Endothelial cell of umbilical vein (primary cell): Measurements from ENCODE around the gene MAP1S. TPM values are rescaled to one million over a fixed set of nuclear protein-coding genes. Genes with fewer than 3 reads are reported as not detected.

ENCODE experiments used
- BruUV-seq: library from RNA; stranded (reverse); fragments of 400-500 nt; replicated peaks from 2 replicates; lab custom pipeline; 2021; lab: Mats Ljungman, UMichigan
- CTCF ChIA-PET: fragments of 300-600, 350-600 bp; sonication (Branson Sonifier 250); formaldehyde crosslinking; loops from one replicate; lab custom pipeline; 2021; ENCODE audit warnings: antibody characterized with exemption, inconsistent platforms; lab: Charles Lee
- POLR2A ChIA-PET: fragments of 300-600, 350-600 bp; sonication (Branson Sonifier 250); formaldehyde crosslinking; loops from one replicate; lab custom pipeline; 2021; ENCODE audit warnings: antibody characterized with exemption, inconsistent platforms; lab: Charles Lee
- DNase-seq: peaks from one replicate; pipeline ENCODE4 v3.0.0-alpha.2; 2011; ENCODE audit warnings: low read depth, low spot score
- FAIRE-seq: peaks from 2 replicates; lab custom pipeline; 2011; peaks lifted over from hg19 to GRCh38; lab: Jason Lieb, UNC
- H2AFZ ChIP-seq: 2 replicates; pipeline ENCODE4 v1.6.0; 2012; ENCODE audit warnings: low read depth, low read length, control low read depth, inconsistent platforms
- H3K27ac ChIP-seq: 2 replicates; pipeline ENCODE4 v1.5.1; 2011; ENCODE audit warnings: low read depth, mild to moderate bottlenecking, control low read depth, low read length, moderate library complexity; ENCODE audit not compliant: insufficient read depth
- H3K27me3 ChIP-seq, 2 experiments: 2 replicates each; pipeline versions ENCODE4 v1.6.0 to v1.6.1; 2011; ENCODE audit warnings: low read length in 2 of 2, mixed read lengths in 1 of 2; ENCODE audit not compliant: control insufficient read depth in 2 of 2, insufficient read depth in 2 of 2
- H3K36me3 ChIP-seq, 2 experiments: 2 replicates in 1 of 2; 3 replicates in 1 of 2; pipeline ENCODE4 v1.5.1; 2011; ENCODE audit warnings: low read length in 2 of 2, mild to moderate bottlenecking in 1 of 2, moderate library complexity in 1 of 2; ENCODE audit not compliant: control insufficient read depth in 2 of 2, insufficient read depth in 2 of 2; ENCODE audit errors: extremely low read depth in 1 of 2
- H3K4me1 ChIP-seq: 3 replicates; pipeline ENCODE4 v1.5.1; 2011; ENCODE audit warnings: mild to moderate bottlenecking, low read length; ENCODE audit not compliant: control insufficient read depth, insufficient read depth; ENCODE audit errors: extremely low read depth
- H3K4me2 ChIP-seq: 2 replicates; pipeline ENCODE4 v1.6.1; 2011; ENCODE audit warnings: low read length, control low read depth, mixed read lengths; ENCODE audit not compliant: insufficient read depth
- H3K4me3 ChIP-seq, 3 experiments: fragments of 200-600 bp in 1 of 3; sonication (generic), shearing (Covaris generic) in 1 of 3; replicated peaks in 1 of 3; 2 replicates each; pipeline ENCODE4 v1.5.1; 2011 to 2016; ENCODE audit warnings: control low read depth in 3 of 3, low read length in 3 of 3, mild to moderate bottlenecking in 2 of 3, inconsistent platforms in 1 of 3, low read depth in 1 of 3, moderate library complexity in 1 of 3; ENCODE audit not compliant: insufficient read depth in 1 of 3
- H3K79me2 ChIP-seq: 2 replicates; pipeline ENCODE4 v1.6.0; 2012; ENCODE audit warnings: low read length, inconsistent platforms; ENCODE audit not compliant: control insufficient read depth, insufficient read depth
- H3K9ac ChIP-seq: replicated peaks from 2 replicates; pipeline ENCODE3; 2011; ENCODE audit warnings: low read length, control low read depth; ENCODE audit not compliant: insufficient read depth; ENCODE audit errors: extremely low read depth
- H3K9me1 ChIP-seq: replicated peaks from 3 replicates; pipeline ENCODE4 v1.6.0; 2011; ENCODE audit warnings: mild to moderate bottlenecking, low read length; ENCODE audit not compliant: control insufficient read depth, insufficient read depth; ENCODE audit errors: extremely low read depth
- H3K9me3 ChIP-seq: replicated peaks from 2 replicates; pipeline ENCODE4 v1.5.1; 2012; ENCODE audit warnings: low read length, inconsistent platforms; ENCODE audit not compliant: control insufficient read depth, insufficient read depth
- H4K20me1 ChIP-seq: replicated peaks from 2 replicates; pipeline ENCODE3; 2011; ENCODE audit warnings: mild to moderate bottlenecking, low read length; ENCODE audit not compliant: control insufficient read depth, insufficient read depth; ENCODE audit errors: extremely low read depth
- CTCF ChIP-seq, 2 donors: IDR thresholded peaks; 1 replicate in 1 of 2; 2 replicates in 1 of 2; pipeline ENCODE4 v1.5.1; 2011; ENCODE audit warnings: low read length in 2 of 2, mild to moderate bottlenecking in 2 of 2, moderate library complexity in 2 of 2, control low read depth in 1 of 2, inconsistent platforms in 1 of 2, low read depth in 1 of 2; ENCODE audit not compliant: insufficient read depth in 1 of 2; ENCODE audit errors: extremely low read depth in 1 of 2
- EZH2 ChIP-seq: IDR thresholded peaks from 2 replicates; pipeline ENCODE4 v1.6.1; 2012; ENCODE audit warnings: borderline replicate concordance, low read depth, mild to moderate bottlenecking, moderate library complexity, low read length, inconsistent platforms; ENCODE audit not compliant: severe bottlenecking
- GATA2 ChIP-seq: IDR thresholded peaks from 2 replicates; pipeline ENCODE4 v1.7.0; 2011; ENCODE audit warnings: low read depth, mild to moderate bottlenecking, moderate library complexity, mixed read lengths, low read length; ENCODE audit not compliant: insufficient read length, insufficient read depth
- JUN ChIP-seq: IDR thresholded peaks from 2 replicates; pipeline ENCODE4 v1.6.1; 2011; ENCODE audit warnings: borderline replicate concordance, low read depth; ENCODE audit not compliant: insufficient read length, insufficient read depth
- MAX ChIP-seq: IDR thresholded peaks from 2 replicates; pipeline ENCODE4 v1.6.1; 2011; ENCODE audit not compliant: insufficient read depth, insufficient read length
- MYC ChIP-seq: IDR thresholded peaks from one replicate; pipeline ENCODE4 v1.6.1; 2011; ENCODE audit warnings: mild to moderate bottlenecking, low read depth, low read length
- POLR2A ChIP-seq: IDR thresholded peaks from 2 replicates; pipeline ENCODE4 v1.6.1; 2012; ENCODE audit warnings: low read depth, mild to moderate bottlenecking, control low read depth, low read length
- POLR2AphosphoS5 ChIP-seq: IDR thresholded peaks from 2 replicates; pipeline ENCODE4 v1.6.1; 2012; ENCODE audit warnings: low read depth, mild to moderate bottlenecking, control low read depth, low read length, moderate library complexity; ENCODE audit not compliant: insufficient read depth
- dilution Hi-C: fragments of 300-500 bp; cut with MboI; formaldehyde crosslinking; loops from one replicate; pipeline ENCODE4 v1.15.0; 2019; ENCODE audit warnings: low sequenced_read_pairs; ENCODE audit not compliant: extremely low pct_ligation_motif_present
- intact Hi-C: fragments of 100-400 bp; cut with micrococcal nuclease; formaldehyde crosslinking; loops from one replicate; pipeline ENCODE4 v1.10.0; 2022
- polyA plus RNA-seq, 4 experiments: library from polyadenylated mRNA; depleted of rRNA in 3 of 4; stranded (reverse) in 3 of 4; unstranded in 1 of 4; fragments of >200 nt; gene quantifications; 2 replicates each; pipeline versions ENCODE4 v1.2.1 to v1.2.3, GENCODE V29; 2011 to 2012; ENCODE audit warnings: missing spikeins in 1 of 4
- total RNA-seq: library from RNA; stranded (reverse); gene quantifications from 2 replicates; pipeline ENCODE4 v1.2.3, GENCODE V29; 2021

The MAP1S gene
- total and polyA plus RNA-seq, 2 donors (not counting 3 experiments of a cell fraction or from before 2014, with no cell fraction given) = 94.8 to 143 TPM

- no peaks in the 10 kb centered on the region for H3K9me1 ChIP-seq
- H3K9me3 ChIP-seq = no peaks in the 10 kb centered on the region
- intact Hi-C loops (no loop called here), dilution Hi-C loops (no loop called here)
- no peaks in the 10 kb centered on the region for H3K4me1 ChIP-seq
- H3K4me3 ChIP-seq = no peak overlapping the region
- TF ChIP-seq EZH2 (no peak), POLR2AphosphoS5 (no peak), MAX (no peak), MYC (no peak), GATA2 (no peak), CTCF (IDR thresholded peaks at IDR 0.05; ENCODE audit: extremely low read depth in 1 of 2, insufficient read depth in 1 of 2, low read depth in 1 of 2, low read length in 2 of 2) (no peak), POLR2A (no peak), JUN (no peak)
- H3K36me3 ChIP-seq = peaks cover 9 to 12% of the 10 kb centered on the region in 2 experiments
- no peak overlapping the region for H3K9ac ChIP-seq
- ChIA-PET CTCF (interaction anchor here (1.1 kb wide), 1 partner anchor 118 kb away, joined by 3 read pairs; no protein-coding TSS in a partner anchor), POLR2A (interaction anchor here (0.5 to 0.6 kb wide), 2 partner anchors 28 to 56 kb away, joined by 3 to 5 read pairs; no protein-coding TSS in a partner anchor)
- H3K27ac ChIP-seq = no peak overlapping the region
- no peaks in the 10 kb centered on the region for H3K27me3 ChIP-seq
- no peak overlapping the region for H2AFZ ChIP-seq
- no peak for DNase-seq
- no peak for FAIRE-seq
- H4K20me1 ChIP-seq = no peaks in the 10 kb centered on the region
- no peaks in the 10 kb centered on the region for H3K79me2 ChIP-seq
- no TSS peak for BruUV-seq
- no peak overlapping the region for H3K4me2 ChIP-seq
Observed at GRCh38 chr19:17739121-17739875, 20.0 kb downstream of the MAP1S start.
